ENCODE data around the gene NDC1.
"Not testable (repeated sequence)": the region's sequence is repeated elsewhere in the genome, so short reads cannot be mapped to it uniquely, and the experiment has no call there.

The NDC1 gene

GRCh38 chr1:53847980-53848379 is 9.9 kb upstream of the NDC1 start:
- no peak for DNase-seq
- H3K4me3 Mint-ChIP-seq, result no peak overlapping the region
- no peaks in the 10 kb centered on the region for H3K4me1 Mint-ChIP-seq (ENCODE audit: low read depth)
- no peaks in the 10 kb centered on the region for H3K27me3 Mint-ChIP-seq
- no peak overlapping the region for H3K27ac Mint-ChIP-seq
- no peaks in the 10 kb centered on the region for H3K9me3 Mint-ChIP-seq
- H3K36me3 Mint-ChIP-seq (ENCODE audit: low read depth), result peaks cover 25% of the 10 kb centered on the region

GRCh38 chr1:53842347-53842746 is 4.3 kb upstream of the NDC1 start:
- Mint-ChIP-seq H3K9me3 (peaks cover 5% of the 10 kb centered on the region), H3K27ac (no peak overlapping the region), H3K4me1 (ENCODE audit: low read depth) (peaks cover 6% of the 10 kb centered on the region), H3K27me3 (no peaks in the 10 kb centered on the region), H3K36me3 (ENCODE audit: low read depth) (peaks cover 9% of the 10 kb centered on the region), H3K4me3 (no peak overlapping the region)
- DNase-seq, result no peak

GRCh38 chr1:53838654-53838974 is 518 bp upstream of the NDC1 start:
- peak overlapping the region; percentile 99 for H3K4me3 Mint-ChIP-seq
- peaks cover 41% of the 10 kb centered on the region for H3K36me3 Mint-ChIP-seq (ENCODE audit: low read depth)
- peaks cover 30% of the 10 kb centered on the region for H3K4me1 Mint-ChIP-seq (ENCODE audit: low read depth)
- peaks cover 5% of the 10 kb centered on the region for H3K9me3 Mint-ChIP-seq
- no peak for DNase-seq
- no peaks in the 10 kb centered on the region for H3K27me3 Mint-ChIP-seq
- H3K27ac Mint-ChIP-seq, result peak overlapping the region; percentile 99

GRCh38 chr1:53837646-53837923 is 511 bp downstream of the NDC1 start:
- no peak for DNase-seq
- H3K4me3 Mint-ChIP-seq, result peak overlapping the region; percentile 99
- peaks cover 50% of the 10 kb centered on the region for H3K36me3 Mint-ChIP-seq (ENCODE audit: low read depth)
- H3K9me3 Mint-ChIP-seq, result peaks cover 4% of the 10 kb centered on the region
- no peaks in the 10 kb centered on the region for H3K27me3 Mint-ChIP-seq
- H3K27ac Mint-ChIP-seq, result peak overlapping the region; percentile 99
- peaks cover 34% of the 10 kb centered on the region for H3K4me1 Mint-ChIP-seq (ENCODE audit: low read depth)

- Mint-ChIP-seq H3K27ac (no peak overlapping the region), H3K4me1 (ENCODE audit: low read depth) (peaks cover 35% of the 10 kb centered on the region), H3K27me3 (no peaks in the 10 kb centered on the region), H3K36me3 (ENCODE audit: low read depth) (peaks cover 65% of the 10 kb centered on the region), H3K9me3 (no peaks in the 10 kb centered on the region), H3K4me3 (peak overlapping the region; percentile 72)
- DNase-seq, result no peak
Measured at GRCh38 chr1:53835491-53835890, 2.6 kb downstream of the NDC1 start.

- peaks cover 35% of the 10 kb centered on the region for H3K4me1 Mint-ChIP-seq (ENCODE audit: low read depth)
- no peak overlapping the region for H3K4me3 Mint-ChIP-seq
- no peaks in the 10 kb centered on the region for H3K27me3 Mint-ChIP-seq
- no peak for DNase-seq
- no peaks in the 10 kb centered on the region for H3K9me3 Mint-ChIP-seq
- peaks cover 72% of the 10 kb centered on the region for H3K36me3 Mint-ChIP-seq (ENCODE audit: low read depth)
- no peak overlapping the region for H3K27ac Mint-ChIP-seq
Measured at GRCh38 chr1:53834776-53835175, 3.3 kb downstream of the NDC1 start.

GRCh38 chr1:53833393-53833792 is 4.7 kb downstream of the NDC1 start:
- Mint-ChIP-seq H3K9me3 (no peaks in the 10 kb centered on the region), H3K4me3 (no peak overlapping the region)

GRCh38 chr1:53826367-53826766 is 11.7 kb downstream of the NDC1 start:
- no peak overlapping the region for H3K4me3 Mint-ChIP-seq
- H3K4me1 Mint-ChIP-seq (ENCODE audit: low read depth), result no peaks in the 10 kb centered on the region
- H3K27me3 Mint-ChIP-seq, result no peaks in the 10 kb centered on the region
- H3K9me3 Mint-ChIP-seq, result no peaks in the 10 kb centered on the region
- DNase-seq, result no peak
- no peak overlapping the region for H3K27ac Mint-ChIP-seq
- peaks cover 83% of the 10 kb centered on the region for H3K36me3 Mint-ChIP-seq (ENCODE audit: low read depth)

More at GRCh38 chr1:53833393-53833792, 4.7 kb downstream of the NDC1 start:
- no peak for DNase-seq
- peaks cover 29% of the 10 kb centered on the region for H3K4me1 Mint-ChIP-seq (ENCODE audit: low read depth)
- peaks cover 84% of the 10 kb centered on the region for H3K36me3 Mint-ChIP-seq (ENCODE audit: low read depth)
- no peak overlapping the region for H3K27ac Mint-ChIP-seq
- no peaks in the 10 kb centered on the region for H3K27me3 Mint-ChIP-seq

GRCh38 chr1:53825306-53825705 is 12.8 kb downstream of the NDC1 start:
- H3K27ac Mint-ChIP-seq, result no peak overlapping the region
- H3K36me3 Mint-ChIP-seq (ENCODE audit: low read depth), result peaks cover 84% of the 10 kb centered on the region
- no peaks in the 10 kb centered on the region for H3K4me1 Mint-ChIP-seq (ENCODE audit: low read depth)
- H3K27me3 Mint-ChIP-seq, result no peaks in the 10 kb centered on the region
- H3K4me3 Mint-ChIP-seq, result no peak overlapping the region
- DNase-seq, result no peak
- H3K9me3 Mint-ChIP-seq, result no peaks in the 10 kb centered on the region

GRCh38 chr1:53822931-53823330 is 15.2 kb downstream of the NDC1 start:
- H3K27ac Mint-ChIP-seq, result no peak overlapping the region
- no peaks in the 10 kb centered on the region for H3K9me3 Mint-ChIP-seq
- H3K27me3 Mint-ChIP-seq, result no peaks in the 10 kb centered on the region
- DNase-seq, result no peak
- no peak overlapping the region for H3K4me3 Mint-ChIP-seq
- peaks cover 87% of the 10 kb centered on the region for H3K36me3 Mint-ChIP-seq (ENCODE audit: low read depth)
- no peaks in the 10 kb centered on the region for H3K4me1 Mint-ChIP-seq (ENCODE audit: low read depth)

GRCh38 chr1:53821380-53821779 is 16.7 kb downstream of the NDC1 start:
- no peak for DNase-seq
- Mint-ChIP-seq H3K9me3 (no peaks in the 10 kb centered on the region), H3K4me1 (ENCODE audit: low read depth) (peaks cover 1% of the 10 kb centered on the region), H3K27me3 (no peaks in the 10 kb centered on the region), H3K27ac (no peak overlapping the region), H3K4me3 (no peak overlapping the region), H3K36me3 (ENCODE audit: low read depth) (peaks cover 89% of the 10 kb centered on the region)

- Mint-ChIP-seq H3K4me1 (ENCODE audit: low read depth) (peaks cover 4% of the 10 kb centered on the region), H3K4me3 (no peak overlapping the region), H3K36me3 (ENCODE audit: low read depth) (peaks cover 89% of the 10 kb centered on the region), H3K27ac (no peak overlapping the region), H3K27me3 (no peaks in the 10 kb centered on the region), H3K9me3 (no peaks in the 10 kb centered on the region)
- DNase-seq, result no peak
Measured at GRCh38 chr1:53819387-53819786, 18.7 kb downstream of the NDC1 start.

GRCh38 chr1:53816584-53816983 is 21.5 kb downstream of the NDC1 start:
- peaks cover 96% of the 10 kb centered on the region for H3K36me3 Mint-ChIP-seq (ENCODE audit: low read depth)
- H3K27me3 Mint-ChIP-seq; H3K4me3 Mint-ChIP-seq; H3K9me3 Mint-ChIP-seq; H3K27ac Mint-ChIP-seq; H3K4me1 Mint-ChIP-seq (ENCODE audit: low read depth); DNase-seq: not testable (repeated sequence)

- H3K9me3 Mint-ChIP-seq; DNase-seq; H3K27me3 Mint-ChIP-seq; H3K27ac Mint-ChIP-seq; H3K4me3 Mint-ChIP-seq; H3K4me1 Mint-ChIP-seq (ENCODE audit: low read depth): not testable (repeated sequence)
- H3K36me3 Mint-ChIP-seq (ENCODE audit: low read depth), result peaks cover 97% of the 10 kb centered on the region
Measured at GRCh38 chr1:53815484-53815883, 22.6 kb downstream of the NDC1 start.

- peaks cover 95% of the 10 kb centered on the region for H3K36me3 Mint-ChIP-seq (ENCODE audit: low read depth)
- no peaks in the 10 kb centered on the region for H3K9me3 Mint-ChIP-seq
- no peak overlapping the region for H3K4me3 Mint-ChIP-seq
- peaks cover 5% of the 10 kb centered on the region for H3K4me1 Mint-ChIP-seq (ENCODE audit: low read depth)
- peak overlapping the region; percentile 20 for H3K27ac Mint-ChIP-seq
- no peak for DNase-seq
- no peaks in the 10 kb centered on the region for H3K27me3 Mint-ChIP-seq
Measured at GRCh38 chr1:53811414-53811851, 26.7 kb downstream of the NDC1 start.

GRCh38 chr1:53810497-53810896 is 27.6 kb downstream of the NDC1 start:
- H3K27me3 Mint-ChIP-seq, result no peaks in the 10 kb centered on the region
- H3K4me1 Mint-ChIP-seq (ENCODE audit: low read depth), result peaks cover 5% of the 10 kb centered on the region
- DNase-seq, result no peak
- H3K36me3 Mint-ChIP-seq (ENCODE audit: low read depth), result peaks cover 92% of the 10 kb centered on the region
- H3K4me3 Mint-ChIP-seq, result no peak overlapping the region
- no peaks in the 10 kb centered on the region for H3K9me3 Mint-ChIP-seq
- H3K27ac Mint-ChIP-seq, result no peak overlapping the region

Measured in activated T-cell treated with anti-CD3 and anti-CD28 coated beads, Interleukin-2, amount 50 U/mL, for 24 hours (primary cell).